Measurements from ENCODE around the gene SYNPO2.
A peak's percentile ranks its signal among the peaks of the same experiment; 100 is the strongest.
"Not testable (repeated sequence)": the region's sequence is repeated elsewhere in the genome, so short reads cannot be mapped to it uniquely, and the experiment has no call there.

The SYNPO2 gene

GRCh38 chr4:118888666-118889311, at the start of gene SYNPO2:
Gene SYNPO2, plus strand, starts transcription at chr4:118888854. Its CDS starts 183 bp downstream, at chr4:118889037.
- FAIRE-seq: no peak

- no peak for FAIRE-seq
These were observed 49.3 kb upstream of the SYNPO2 start for GRCh38 chr4:118839221-118839927.

GRCh38 chr4:118842055-118842454, 46.6 kb upstream of the SYNPO2 start:
- no peak for FAIRE-seq

- no peak for FAIRE-seq
These were observed 45.4 kb upstream of the SYNPO2 start for GRCh38 chr4:118843237-118843636.

- FAIRE-seq: no peak
These were observed 43.1 kb upstream of the SYNPO2 start for GRCh38 chr4:118845552-118846050.

- no peak for FAIRE-seq
These were observed 41.7 kb upstream of the SYNPO2 start for GRCh38 chr4:118846979-118847378.

- no peak for FAIRE-seq
These were observed 40.4 kb upstream of the SYNPO2 start for GRCh38 chr4:118848242-118848641.

- FAIRE-seq: no peak
These were observed 39.8 kb upstream of the SYNPO2 start for GRCh38 chr4:118848901-118849300.

- FAIRE-seq: no peak
These were observed 38.7 kb upstream of the SYNPO2 start for GRCh38 chr4:118849867-118850487.

- FAIRE-seq: no peak
These were observed 38.0 kb upstream of the SYNPO2 start for GRCh38 chr4:118850488-118851173.

- no peak for FAIRE-seq
These were observed 30.9 kb upstream of the SYNPO2 start for GRCh38 chr4:118857760-118858159.

- no peak for FAIRE-seq
These were observed 29.9 kb upstream of the SYNPO2 start for GRCh38 chr4:118858779-118859178.

GRCh38 chr4:118865091-118865708, 23.5 kb upstream of the SYNPO2 start:
- peak; percentile 11 for FAIRE-seq

GRCh38 chr4:118866442-118866841, 22.2 kb upstream of the SYNPO2 start:
- FAIRE-seq: no peak

- FAIRE-seq: no peak
These were observed 21.2 kb upstream of the SYNPO2 start for GRCh38 chr4:118867311-118868067.

GRCh38 chr4:118869808-118870342, 18.8 kb upstream of the SYNPO2 start:
- no peak for FAIRE-seq

- FAIRE-seq: no peak
These were observed 16.5 kb upstream of the SYNPO2 start for GRCh38 chr4:118872181-118872580.

- FAIRE-seq: no peak
These were observed 10.9 kb upstream of the SYNPO2 start for GRCh38 chr4:118877797-118878196.

- FAIRE-seq: not testable (repeated sequence)
These were observed 10.1 kb upstream of the SYNPO2 start for GRCh38 chr4:118878507-118878906.

GRCh38 chr4:118879409-118879808, 9.2 kb upstream of the SYNPO2 start:
- FAIRE-seq: no peak

GRCh38 chr4:118881512-118882146, 7.0 kb upstream of the SYNPO2 start:
- no peak for FAIRE-seq

All from TTC549 (cell line).